Lower lobe of right lung (tissue), 2 donors: ENCODE measurements around the gene MTARC1. TPM values are rescaled to one million over a fixed set of nuclear protein-coding genes. Genes with fewer than 3 reads are reported as not detected.
A peak's percentile ranks its signal among the peaks of the same experiment; 100 is the strongest.

ENCODE experiments used
- ATAC-seq, 2 donors: fragments of 200-7000 bp; cut with Tn5 transposase; one replicate each; pipeline ENCODE4 v1.9.1; 2020 to 2022; ENCODE audit warnings: mild to moderate bottlenecking in 2 of 2, moderate library complexity in 2 of 2
- DNase-seq: peaks from one replicate; pipeline ENCODE4 v3.0.0-alpha.2; 2020
- H3K27ac ChIP-seq: fragments of 200-600 bp; one replicate; pipeline ENCODE4 v1.8.0; 2022
- H3K27me3 ChIP-seq: fragments of 200-600 bp; one replicate; pipeline ENCODE4 v1.8.0; 2022; ENCODE audit warnings: low read depth
- H3K36me3 ChIP-seq: fragments of 200-600 bp; one replicate; pipeline ENCODE4 v1.8.0; 2022; ENCODE audit warnings: mild to moderate bottlenecking
- H3K4me1 ChIP-seq: fragments of 200-600 bp; one replicate; pipeline ENCODE4 v1.8.0; 2022
- H3K4me3 ChIP-seq: fragments of 200-600 bp; one replicate; pipeline ENCODE4 v1.8.0; 2022; ENCODE audit warnings: mild to moderate bottlenecking
- H3K9me3 ChIP-seq: fragments of 200-600 bp; one replicate; pipeline ENCODE4 v1.8.0; 2022
- intact Hi-C: fragments of 100-400 bp; cut with DNase I; formaldehyde crosslinking; loops from one replicate; pipeline ENCODE4 v1.11.0; 2022
- total RNA-seq: library from RNA; stranded (reverse); fragmentation: NEBNext Ultra II Directional; extraction: Animal tissue kit (Norgen Biotek cat#: 25700); gene quantifications from one replicate; pipeline ENCODE4 v1.2.1, GENCODE V29; 2021
- TF ChIP-seq, protein P1 (sequence below): fragments of 200-600 bp; IDR thresholded peaks from one replicate; pipeline ENCODE4 v1.8.0; 2022; ENCODE audit warnings: antibody characterized with exemption, mild to moderate bottlenecking
- donor health status: DM: no; HTN: yes; CAD: no; lungs with severe emphysema.

The MTARC1 gene
- total RNA-seq, 1 donor from 2014 or later, result 37.6 TPM

DNA sequence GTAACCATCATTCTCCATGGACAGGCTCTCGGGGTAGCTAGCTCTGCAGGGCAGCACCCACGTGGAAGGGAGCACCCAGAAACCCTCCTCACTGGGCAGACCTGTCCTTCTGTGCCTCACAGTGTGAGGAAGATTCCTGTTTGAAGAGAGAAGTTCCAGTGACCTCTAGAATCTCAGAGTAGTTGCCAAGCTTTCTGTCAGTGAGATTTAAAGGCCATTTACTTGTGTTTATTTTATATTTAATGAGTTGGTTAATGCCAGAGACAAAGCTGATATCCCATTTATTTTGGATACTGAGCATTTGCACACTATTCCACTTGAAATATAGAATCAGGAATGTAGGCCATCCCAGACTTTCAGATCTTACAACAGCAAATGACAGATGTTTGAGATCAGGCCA is 28.7 kb downstream of the MTARC1 start:
- H3K4me3 ChIP-seq, result no peak overlapping the region
- H3K27ac ChIP-seq, result no peak overlapping the region
- H3K9me3 ChIP-seq, result no peaks in the 10 kb centered on the region
- H3K4me1 ChIP-seq, result peaks cover 12% of the 10 kb centered on the region
- H3K36me3 ChIP-seq, result peaks cover 12% of the 10 kb centered on the region
- no peak for ATAC-seq
- intact Hi-C loops, result no loop called here
- no peaks in the 10 kb centered on the region for H3K27me3 ChIP-seq
- DNase-seq, result no peak
- TF ChIP-seq, protein P1, sequence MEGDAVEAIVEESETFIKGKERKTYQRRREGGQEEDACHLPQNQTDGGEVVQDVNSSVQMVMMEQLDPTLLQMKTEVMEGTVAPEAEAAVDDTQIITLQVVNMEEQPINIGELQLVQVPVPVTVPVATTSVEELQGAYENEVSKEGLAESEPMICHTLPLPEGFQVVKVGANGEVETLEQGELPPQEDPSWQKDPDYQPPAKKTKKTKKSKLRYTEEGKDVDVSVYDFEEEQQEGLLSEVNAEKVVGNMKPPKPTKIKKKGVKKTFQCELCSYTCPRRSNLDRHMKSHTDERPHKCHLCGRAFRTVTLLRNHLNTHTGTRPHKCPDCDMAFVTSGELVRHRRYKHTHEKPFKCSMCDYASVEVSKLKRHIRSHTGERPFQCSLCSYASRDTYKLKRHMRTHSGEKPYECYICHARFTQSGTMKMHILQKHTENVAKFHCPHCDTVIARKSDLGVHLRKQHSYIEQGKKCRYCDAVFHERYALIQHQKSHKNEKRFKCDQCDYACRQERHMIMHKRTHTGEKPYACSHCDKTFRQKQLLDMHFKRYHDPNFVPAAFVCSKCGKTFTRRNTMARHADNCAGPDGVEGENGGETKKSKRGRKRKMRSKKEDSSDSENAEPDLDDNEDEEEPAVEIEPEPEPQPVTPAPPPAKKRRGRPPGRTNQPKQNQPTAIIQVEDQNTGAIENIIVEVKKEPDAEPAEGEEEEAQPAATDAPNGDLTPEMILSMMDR, result no peak

DNA sequence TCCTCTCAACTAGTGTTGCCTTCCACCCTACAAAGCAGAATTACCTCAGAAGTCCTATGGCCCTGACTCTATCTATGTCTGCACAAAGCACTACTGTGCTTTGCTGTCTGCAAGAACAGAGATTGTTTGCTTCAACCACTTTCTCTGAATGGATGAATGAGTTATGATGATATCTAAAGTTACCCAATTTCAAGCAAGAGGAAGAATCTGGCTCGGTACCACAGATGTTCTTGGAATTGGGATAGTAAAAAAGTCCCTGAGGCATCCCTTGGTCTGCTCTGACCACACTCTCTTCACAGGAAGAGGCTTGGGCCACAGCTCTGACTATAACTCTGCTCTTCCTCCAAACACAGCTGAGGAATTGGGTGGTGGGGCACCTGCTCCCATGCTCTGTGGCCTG is 31.2 kb downstream of the MTARC1 start:
- no peaks in the 10 kb centered on the region for H3K27me3 ChIP-seq
- ATAC-seq (peak in 1 of 2 donors; percentile 40), DNase-seq (no peak)
- intact Hi-C loops, result no loop called here
- H3K4me3 ChIP-seq, result no peak overlapping the region
- TF ChIP-seq, protein P1, result no peak
- peak overlapping the region; percentile 66 for H3K27ac ChIP-seq
- no peaks in the 10 kb centered on the region for H3K9me3 ChIP-seq
- H3K4me1 ChIP-seq, result peaks cover 6% of the 10 kb centered on the region
- peaks cover 12% of the 10 kb centered on the region for H3K36me3 ChIP-seq

DNA sequence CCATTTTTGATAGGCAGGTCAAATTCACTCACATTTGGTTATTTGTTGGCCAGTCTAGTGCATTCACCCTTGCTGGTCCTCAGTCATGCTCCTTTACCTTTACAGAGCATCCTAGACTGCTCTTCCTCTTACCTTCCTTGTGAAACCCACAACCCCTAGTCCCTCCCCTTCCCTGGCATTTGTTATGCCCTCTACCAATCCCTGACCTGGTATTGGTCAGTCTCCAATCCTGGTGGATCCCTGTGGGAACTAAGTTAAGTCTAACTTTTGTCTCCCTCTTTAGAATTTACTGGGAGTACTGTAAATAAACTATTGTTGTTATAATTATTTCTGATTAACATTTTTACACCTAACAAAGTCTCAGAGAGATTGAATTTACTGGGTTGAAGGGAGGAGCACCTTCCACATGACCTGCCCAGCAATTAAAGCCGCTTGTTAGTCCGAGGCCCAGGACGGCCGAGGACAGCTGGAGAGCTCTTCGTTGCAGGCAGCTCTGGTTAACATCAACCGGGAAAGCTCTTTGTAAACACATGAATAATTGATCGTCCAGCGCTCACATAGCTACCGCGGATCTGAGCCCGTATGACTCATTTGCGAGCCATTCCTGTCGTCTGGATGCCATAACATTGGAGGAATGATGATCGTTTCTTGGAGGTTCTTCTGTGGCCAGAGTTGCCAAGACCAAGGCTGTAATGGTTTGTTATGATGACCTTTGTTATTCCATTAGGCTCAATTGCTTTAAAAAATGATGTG is 31.9 kb downstream of the MTARC1 start:
- TF ChIP-seq, protein P1, result no peak
- DNase-seq (no peak), ATAC-seq (peak; percentile 62 to 69)
- Histone ChIP-seq H3K4me3 (no peak overlapping the region), H3K27ac (peak overlapping the region; percentile 66), H3K36me3 (peaks cover 8% of the 10 kb centered on the region), H3K9me3 (no peaks in the 10 kb centered on the region), H3K4me1 (peaks cover 6% of the 10 kb centered on the region), H3K27me3 (no peaks in the 10 kb centered on the region)
- intact Hi-C loops, result no loop called here

DNA sequence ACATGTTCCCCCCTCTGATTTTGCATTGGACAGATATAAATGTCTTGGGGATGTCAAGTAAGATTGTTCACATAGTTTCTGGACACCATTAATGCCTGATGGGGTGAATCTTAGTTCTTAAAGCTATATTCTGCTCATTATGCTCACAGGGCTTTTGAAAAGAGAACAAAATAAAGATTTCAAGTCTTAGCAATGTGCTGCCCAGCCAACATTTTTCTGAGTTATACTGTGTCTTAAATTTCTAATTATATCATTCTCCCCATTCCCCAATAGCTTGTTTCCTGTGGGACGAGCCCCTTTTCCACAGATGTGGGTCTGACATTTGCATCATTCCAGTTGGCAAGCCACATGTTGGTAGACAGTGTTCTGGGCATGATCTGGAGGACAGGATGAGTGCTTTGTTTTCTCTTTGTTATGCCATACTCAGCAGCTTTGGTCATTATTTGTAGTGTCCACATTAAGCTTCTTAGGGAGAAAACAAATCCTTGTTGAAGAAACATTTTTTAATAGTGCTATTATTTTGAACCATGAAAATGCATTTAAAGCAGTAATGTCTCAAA is 32.8 kb downstream of the MTARC1 start:
- H3K27ac ChIP-seq, result peak overlapping the region; percentile 33
- H3K27me3 ChIP-seq, result no peaks in the 10 kb centered on the region
- DNase-seq (no peak), ATAC-seq (peak; percentile 33 to 44)
- peaks cover 6% of the 10 kb centered on the region for H3K4me1 ChIP-seq
- intact Hi-C loops, result no loop called here
- H3K9me3 ChIP-seq, result no peaks in the 10 kb centered on the region
- TF ChIP-seq, protein P1, result no peak
- H3K36me3 ChIP-seq, result peaks cover 2% of the 10 kb centered on the region
- no peak overlapping the region for H3K4me3 ChIP-seq

DNA sequence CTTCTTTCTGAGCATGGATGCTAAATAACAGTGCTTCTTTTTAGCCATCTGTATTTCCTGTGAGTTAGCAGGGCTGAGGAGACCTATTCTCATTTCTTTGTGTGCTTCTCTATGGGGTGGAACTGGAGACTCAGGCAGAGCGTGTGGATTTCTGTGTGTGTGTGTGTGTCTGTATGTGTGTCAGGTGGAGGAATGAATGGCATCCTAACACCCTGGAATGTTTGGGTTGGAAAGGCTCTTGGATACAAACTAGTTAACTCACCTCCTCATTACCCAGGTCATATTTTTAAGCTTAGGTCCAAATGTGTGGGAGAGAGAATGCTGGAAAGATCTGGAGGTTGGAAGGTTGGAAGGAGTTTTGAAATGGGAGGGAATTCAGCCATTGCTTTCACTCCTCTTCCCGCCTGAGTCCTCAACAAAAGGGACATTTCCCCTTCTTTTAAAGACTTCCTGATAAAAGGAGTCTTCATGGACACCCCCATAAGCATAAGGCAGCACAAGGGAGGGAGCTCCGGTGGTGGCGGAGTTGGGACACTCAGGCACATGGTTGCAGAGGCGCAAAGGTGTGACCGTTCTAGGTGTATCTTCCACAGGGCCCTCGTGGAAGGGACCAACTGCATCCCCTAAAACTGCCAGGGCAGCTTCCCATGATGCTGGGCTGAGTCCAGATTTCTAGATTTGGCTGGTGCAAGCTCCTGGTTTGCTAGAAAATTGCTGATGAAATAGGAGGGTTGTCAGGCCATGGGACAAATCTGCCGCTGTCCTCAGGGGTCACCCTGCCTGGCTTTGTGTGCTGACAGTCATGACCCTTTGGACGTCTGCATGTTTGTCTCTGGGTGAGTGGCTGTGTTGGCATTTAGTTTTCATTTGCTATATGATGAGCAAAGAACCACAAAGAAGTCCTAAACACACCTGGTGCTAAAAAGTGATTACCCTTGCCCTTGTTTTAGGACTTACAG is 37.6 kb downstream of the MTARC1 start:
- Histone ChIP-seq H3K27me3 (no peaks in the 10 kb centered on the region), H3K4me3 (no peak overlapping the region), H3K36me3 (no peaks in the 10 kb centered on the region), H3K4me1 (peaks cover 17% of the 10 kb centered on the region), H3K27ac (no peak overlapping the region), H3K9me3 (no peaks in the 10 kb centered on the region)
- intact Hi-C loops, result no loop called here
- DNase-seq (no peak), ATAC-seq (no peak)
- TF ChIP-seq, protein P1, result no peak
